Fibroblast of skin of scalp (primary cell): ENCODE measurements around the gene ZNF664.
A peak's percentile ranks its signal among the peaks of the same experiment; 100 is the strongest.

Source experiments
- DNase-seq: peaks from one replicate; pipeline ENCODE4 v3.0.0-alpha.2; 2013

The ZNF664 gene

GRCh38 chr12:123960029-123960735 lies 12.8 kb upstream of the ZNF664 start:
- no peak for DNase-seq

DNA sequence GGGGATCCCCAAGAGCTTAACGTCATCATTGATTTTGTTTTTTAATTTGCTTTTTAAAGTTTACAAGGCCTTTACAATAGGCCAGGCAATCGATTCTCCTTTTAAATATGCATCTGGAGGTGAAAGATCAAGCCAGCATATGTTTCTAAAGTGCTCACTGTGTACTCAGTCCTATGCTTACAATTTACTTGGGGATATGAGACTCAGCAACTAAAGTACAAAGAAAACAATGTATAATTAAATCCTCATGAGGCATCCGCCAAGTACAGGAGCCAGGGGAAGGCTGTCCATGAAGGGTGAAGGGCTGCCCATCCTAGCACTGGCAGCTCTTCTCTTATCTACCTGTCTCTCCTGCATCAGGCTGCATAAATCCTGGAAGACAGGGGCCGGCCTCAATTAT lies 12.2 kb upstream of the ZNF664 start:
- no peak for DNase-seq

- DNase-seq = no peak
Observed at GRCh38 chr12:123961585-123962345, 11.2 kb upstream of the ZNF664 start.

DNA sequence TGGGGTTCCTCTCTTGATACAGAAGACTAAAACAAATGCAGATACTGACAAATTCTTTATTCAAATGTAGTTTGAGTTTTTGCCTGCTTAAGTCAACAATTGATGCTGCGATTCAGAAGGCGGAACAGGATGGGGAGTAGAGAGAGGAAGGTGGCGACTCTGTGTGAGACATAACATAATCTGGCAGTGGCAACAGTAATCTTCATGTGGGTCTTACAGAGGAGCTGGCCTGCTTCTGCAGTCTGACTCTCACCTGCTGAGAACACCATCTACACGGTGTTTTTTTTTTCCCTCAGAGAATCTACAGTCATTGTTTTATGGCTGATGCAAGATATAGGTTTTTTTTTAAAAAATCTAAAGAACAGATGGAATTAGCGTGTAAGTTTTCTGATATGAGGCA lies 10.5 kb upstream of the ZNF664 start:
- no peak for DNase-seq

DNA sequence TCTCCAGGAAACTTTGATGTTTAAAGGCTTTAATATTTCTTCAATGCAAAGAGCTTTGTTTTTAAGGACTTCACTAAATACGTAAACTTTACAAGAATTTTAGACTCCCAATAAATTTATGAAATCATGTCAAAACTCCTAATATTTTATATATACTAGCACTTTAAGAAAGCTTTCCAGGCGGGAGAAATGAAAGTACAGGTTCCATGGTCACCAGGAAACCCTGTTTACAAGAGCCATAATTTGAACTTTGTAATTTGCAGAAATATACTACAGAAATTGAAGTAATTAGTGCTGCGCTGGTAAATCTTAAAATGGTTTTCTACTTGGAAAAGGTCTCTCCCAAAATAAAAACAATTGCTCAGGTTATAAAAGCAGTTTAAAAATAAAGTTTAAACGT lies 9.2 kb upstream of the ZNF664 start:
- DNase-seq = no peak

- no peak for DNase-seq
Observed at GRCh38 chr12:123965382-123965781, 7.6 kb upstream of the ZNF664 start.

DNA sequence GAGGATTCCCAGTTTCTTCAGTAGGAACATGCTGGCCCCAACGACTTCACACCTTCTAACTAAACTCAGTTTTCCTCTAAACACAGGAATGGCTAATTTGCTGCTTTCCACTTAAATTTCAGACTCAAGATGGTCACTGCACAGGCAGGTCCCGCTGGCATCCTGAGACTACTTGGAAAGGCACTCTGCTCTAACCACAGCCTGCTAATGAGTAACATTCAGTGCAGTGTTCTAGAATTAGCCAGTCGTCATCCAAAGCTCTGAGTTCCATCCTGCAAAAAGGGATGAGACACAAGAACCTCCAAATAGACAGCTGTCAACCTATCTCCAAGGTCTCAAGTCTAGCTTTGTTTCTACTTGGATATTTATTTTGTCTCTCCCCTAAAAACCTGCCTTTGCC lies 6.4 kb upstream of the ZNF664 start:
- peak; percentile 65 for DNase-seq

- no peak for DNase-seq
Observed at GRCh38 chr12:123967121-123967586, 5.9 kb upstream of the ZNF664 start.

GRCh38 chr12:123971449-123971769 lies 1.6 kb upstream of the ZNF664 start:
- no peak for DNase-seq

DNA sequence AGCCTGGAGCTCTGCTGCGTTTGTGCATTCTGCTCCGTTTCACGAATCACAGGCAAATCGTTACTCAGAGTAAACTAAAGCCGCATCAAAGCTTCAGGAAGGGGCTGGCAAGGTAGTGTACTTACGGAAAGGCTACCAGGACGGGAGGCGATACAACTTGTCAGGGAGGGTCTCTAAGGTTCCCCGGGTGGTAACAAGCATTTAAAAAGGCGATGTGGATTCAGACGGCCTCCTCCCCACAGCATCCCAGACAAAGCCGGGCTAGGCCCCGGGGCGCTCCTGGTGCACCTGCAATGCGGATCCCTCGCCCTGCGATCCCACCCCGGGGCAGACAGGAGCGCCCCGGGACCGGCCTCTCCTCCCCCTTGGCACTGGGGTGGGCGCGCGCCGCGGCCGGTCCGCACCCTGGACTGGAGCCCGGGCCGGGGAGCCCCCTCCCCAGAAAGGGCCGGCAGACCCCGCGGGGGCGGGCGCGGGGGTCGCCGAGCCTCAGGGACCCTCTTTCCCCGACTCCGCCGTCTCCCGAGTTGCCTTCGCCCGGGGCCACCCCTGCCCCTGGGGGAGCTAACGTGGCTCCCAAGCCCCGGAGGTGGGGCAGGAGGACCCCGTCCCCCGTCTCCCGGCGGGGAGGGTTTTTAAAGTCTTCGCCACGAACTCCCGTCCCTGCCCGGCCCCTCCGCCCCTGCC lies 1.1 kb upstream of the ZNF664 start:
- DNase-seq = no peak

DNA sequence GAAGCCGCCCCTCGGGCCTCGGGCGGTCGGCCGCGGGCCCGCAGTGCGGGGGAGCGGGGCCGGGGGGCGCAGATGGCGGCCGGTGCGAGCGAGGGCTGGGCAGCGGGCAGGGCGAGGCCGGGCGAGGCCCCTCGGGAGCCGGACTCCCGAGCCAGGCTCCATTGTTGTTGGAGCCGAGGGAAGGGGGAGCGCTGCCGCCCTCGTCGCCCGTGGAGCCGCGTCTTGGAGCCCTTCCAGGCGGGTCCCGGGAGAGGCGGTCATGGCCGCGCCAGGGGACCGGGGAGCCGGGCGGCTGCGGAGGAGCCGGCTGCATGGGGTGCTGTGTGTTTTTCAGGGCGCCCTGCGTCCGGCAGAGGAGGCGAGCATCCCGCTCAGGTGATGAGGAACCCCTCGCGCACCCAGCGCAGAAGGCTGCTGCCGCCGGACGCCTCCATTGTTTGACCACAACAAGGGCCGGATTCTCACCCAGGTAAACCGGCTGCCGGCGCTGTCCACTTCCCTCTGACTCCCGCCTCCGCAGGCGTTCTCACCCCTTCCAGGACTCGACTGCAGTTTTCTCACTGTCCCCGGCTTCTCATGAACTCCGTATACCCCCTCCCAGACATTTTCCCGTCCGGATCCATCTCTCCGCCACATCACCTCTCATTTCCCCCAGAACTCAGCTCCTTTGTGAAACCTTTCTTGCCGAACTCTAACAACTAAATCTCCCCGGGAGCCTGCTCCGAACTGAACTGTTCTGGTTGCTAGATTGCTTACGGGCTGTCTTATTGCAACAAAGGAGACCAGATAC lies 732 bp downstream of the ZNF664 start:
- DNase-seq = no peak

GRCh38 chr12:123976227-123976826 lies 3.3 kb downstream of the ZNF664 start:
- no peak for DNase-seq

DNA sequence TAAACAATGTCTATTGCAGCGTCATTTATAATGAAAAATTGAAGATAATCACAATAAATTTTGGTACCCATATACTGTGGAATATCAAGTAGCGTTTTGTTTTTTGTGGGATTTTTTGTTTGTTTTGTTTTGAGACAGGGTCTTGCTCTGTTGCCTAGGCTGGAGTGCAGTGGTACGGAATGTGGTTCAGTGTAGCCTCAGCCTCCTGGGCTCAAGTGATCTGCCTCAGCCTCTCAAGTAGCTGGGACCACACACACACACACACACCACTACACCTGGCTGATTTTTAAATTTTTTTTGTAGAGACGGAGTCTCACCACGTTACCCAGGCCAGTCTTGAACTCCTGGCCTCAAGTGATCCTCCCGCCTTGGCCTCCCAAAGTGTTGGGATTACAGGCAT lies 6.6 kb downstream of the ZNF664 start:
- no peak for DNase-seq

DNA sequence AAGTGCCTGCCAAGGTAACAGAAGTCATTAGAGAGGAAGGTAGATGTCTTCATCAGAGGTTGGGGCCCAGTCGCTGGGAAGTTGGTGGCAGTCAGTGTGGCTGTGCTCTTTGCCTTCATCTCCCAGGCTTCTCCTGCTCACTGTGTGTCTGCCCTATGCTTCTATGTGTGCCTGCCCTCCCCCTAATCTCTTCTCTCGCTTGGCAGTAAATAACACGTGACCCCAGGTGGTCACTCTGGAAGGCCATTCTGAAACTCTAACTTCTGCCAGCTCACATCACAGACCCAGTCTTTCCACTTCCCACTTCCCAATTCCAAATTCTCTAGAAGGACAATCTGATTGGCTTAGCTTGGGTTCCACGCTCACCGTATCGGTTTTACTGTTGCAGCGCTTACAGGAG lies 9.3 kb downstream of the ZNF664 start:
- no peak for DNase-seq

GRCh38 chr12:123983822-123984485 lies 10.9 kb downstream of the ZNF664 start:
- DNase-seq = peak; percentile 74

DNA sequence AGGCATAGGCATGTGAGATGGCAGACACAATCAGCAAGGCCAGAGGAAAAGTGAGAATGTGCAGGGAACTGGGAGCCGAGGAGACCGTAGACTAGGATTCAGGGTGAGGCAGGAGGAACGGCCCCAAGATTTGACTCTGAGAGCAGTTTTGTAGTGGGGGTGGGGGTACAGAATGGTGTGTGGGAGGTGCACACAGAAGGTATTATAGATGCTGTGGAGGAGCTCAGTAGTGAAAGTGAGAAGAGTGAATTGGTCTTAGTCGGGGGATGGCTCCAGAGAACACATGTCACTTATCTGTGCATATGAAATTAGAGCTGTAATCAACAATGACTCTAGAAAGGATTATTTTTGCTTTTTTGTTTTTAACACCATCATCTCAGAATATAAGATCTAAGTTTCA lies 11.9 kb downstream of the ZNF664 start:
- DNase-seq = no peak

DNA sequence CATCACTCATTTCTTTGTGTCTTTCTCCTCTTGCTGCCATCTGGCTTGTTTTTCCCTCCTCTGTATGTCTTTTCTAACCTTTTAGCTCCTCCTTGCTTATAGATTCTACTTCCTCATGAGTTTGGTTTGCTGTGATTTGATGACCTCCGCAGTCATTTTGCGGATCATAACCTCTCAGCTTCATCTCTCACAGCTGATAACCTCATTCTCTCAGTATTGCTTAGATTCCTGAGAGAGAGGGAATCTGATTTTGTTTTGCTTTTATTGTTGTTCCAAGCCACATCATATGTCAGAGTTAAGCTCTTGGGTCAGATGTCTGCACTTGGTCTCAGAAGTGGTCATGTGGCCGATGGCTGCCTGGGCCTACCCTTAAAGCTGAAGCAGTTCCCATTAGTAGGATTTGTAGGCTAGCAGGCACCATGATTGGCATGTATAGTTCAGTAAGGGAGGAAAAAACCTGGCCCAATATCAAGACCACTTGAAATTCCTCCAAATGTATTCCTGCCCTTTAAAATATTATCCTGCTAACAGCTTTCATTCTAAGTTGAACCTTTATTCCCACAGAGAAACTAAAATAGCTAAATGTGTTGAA lies 13.5 kb downstream of the ZNF664 start:
- DNase-seq = no peak

DNA sequence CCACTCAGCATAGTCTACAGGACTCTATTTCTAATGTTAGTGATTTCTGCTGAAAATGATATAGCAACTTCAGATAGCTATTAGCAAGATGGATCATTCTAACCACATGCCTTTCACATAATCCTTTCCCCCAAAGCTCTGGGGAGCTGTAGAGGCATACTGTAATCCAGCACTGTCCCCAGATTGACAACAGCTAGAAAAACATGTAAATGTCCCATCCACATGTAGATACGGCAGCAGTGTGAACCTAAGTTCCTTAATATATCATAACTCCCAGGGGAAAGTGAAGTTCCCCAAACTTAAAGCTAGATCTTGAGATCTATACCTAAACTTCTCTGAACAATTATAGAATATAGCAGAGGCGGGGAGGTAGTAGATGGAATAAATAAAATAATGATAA lies 14.0 kb downstream of the ZNF664 start:
- no peak for DNase-seq

DNA sequence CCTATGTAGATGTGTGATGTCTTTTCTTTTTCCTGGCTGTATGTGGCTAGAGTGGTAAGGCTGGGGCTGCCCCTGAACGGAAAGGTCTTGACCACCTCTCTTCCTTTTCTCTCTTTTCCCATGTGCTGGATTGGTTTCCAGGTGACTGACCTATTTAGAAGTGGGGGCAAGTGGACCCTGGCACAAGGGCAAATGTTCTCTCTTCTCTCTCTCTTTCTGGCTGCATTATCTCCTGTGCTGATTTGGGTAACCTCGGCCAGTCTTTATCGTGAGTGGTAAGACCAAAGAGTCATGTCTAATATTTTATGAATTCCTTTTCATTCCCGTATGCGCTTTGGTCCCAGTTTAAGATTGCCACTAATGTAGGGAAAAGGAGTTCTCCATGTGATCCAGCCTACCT lies 16.2 kb downstream of the ZNF664 start:
- no peak for DNase-seq

DNA sequence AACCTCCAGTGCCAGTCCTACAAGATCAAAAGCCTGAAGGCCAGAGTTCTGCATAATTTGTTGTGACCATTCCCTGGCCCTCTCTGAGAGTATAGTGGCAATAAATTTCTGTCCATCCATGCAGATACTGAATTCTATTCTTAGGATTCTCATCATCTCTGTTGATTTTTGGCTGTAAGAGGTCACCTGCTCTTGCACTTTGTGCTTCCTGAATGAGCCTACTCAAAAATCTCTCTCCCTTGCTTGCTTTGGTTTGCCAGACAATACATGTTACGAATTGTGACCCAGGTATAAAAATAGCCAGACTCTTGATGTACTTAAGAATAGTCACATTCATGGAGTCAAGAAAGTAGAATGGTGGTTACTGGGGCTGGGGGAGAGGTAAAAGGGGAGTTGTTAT lies 16.7 kb downstream of the ZNF664 start:
- DNase-seq = no peak

GRCh38 chr12:123990511-123990910 lies 17.5 kb downstream of the ZNF664 start:
- peak; percentile 78 for DNase-seq
